HG02763 (cell line): ENCODE measurements around the gene P2RX2.

Source experiments
- ATAC-seq: cut with Tn5 transposase; IDR thresholded peaks from one replicate; pipeline ENCODE4 v1.9.1; 2021; ENCODE audit warnings: mild to moderate bottlenecking, moderate library complexity; ENCODE audit not compliant: unreplicated experiment

Gene P2RX2

DNA sequence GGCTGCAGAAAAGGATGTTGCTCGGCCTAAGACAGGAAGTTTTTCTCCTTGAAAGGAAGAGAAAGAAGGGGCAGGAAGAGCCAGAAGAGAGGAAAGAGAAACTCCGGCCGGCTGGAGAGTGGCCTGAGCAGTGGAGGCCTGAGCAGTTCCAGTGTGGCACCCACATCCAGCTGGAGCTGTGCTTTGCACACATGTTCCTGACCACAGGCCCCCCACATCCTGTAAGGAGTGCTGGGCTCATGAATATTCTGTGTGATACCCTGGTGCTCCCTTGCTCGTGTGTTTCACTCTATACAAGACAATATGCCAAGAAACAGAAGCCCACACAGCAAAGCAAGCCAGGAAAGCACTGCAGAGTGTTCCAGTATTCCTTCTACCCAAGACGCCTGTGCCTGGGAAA is 41.5 kb downstream of the P2RX2 start:
- no peak for ATAC-seq

DNA sequence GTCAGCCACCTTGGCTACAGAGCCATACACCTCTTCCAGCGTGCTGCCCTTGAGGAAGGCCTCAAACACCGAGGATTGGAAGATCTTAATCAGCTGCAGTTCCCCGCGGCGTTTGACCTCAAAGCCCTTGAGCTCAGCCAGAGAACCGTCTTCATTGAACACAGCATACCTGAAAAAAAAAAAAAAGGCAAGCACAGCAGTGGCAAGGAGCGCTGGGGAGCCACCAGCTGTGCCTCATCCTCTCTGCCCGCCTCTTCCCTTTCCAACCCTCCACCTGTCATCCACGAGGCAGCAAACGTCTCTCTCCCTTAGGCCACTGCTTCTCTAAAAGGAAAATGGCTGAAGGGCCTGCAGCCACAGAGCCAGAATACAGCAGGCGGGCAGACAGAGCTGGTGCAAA is 42.4 kb downstream of the P2RX2 start:
- ATAC-seq, result no peak

GRCh38 chr12:132661972-132662371 is 43.4 kb downstream of the P2RX2 start:
- ATAC-seq, result no peak

DNA sequence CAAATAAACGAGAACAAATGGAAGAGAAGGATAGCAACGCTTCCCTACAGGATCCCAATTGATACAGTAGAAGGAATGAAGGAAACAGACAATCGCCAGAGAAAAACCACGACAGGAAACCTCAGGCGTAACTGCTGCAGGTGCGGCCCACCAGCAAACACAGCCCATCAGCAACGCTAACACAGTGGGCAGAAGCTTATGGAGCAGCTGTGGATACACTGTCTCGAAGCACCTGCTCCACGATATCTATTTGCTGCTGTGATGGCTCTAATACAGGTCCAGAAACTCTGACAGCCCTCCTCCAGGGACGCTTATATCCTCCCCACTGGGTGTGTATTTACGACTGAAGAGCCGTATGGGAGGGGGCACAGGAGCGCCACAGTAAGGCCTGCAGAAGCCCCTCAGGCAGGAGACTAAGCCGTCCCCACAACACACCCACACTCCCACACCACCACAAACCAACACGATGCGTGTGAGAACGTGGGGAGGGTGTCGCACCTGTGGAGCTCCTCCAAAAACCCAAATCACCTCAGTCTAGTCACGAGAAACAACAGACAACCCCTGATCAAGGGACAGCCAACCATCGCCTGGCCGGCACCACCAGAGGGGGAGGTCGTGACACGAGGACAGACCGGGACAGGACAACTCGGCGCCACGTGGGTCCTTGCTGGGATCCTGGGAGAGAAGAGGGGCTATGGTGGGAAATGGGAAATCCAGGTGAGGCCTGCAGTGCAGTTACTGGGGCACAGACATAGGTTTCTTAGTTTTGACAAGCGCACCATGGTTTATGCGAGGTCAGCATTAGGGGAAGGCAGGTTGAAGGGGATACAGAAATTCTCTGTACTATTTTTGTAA is 44.6 kb downstream of the P2RX2 start:
- no peak for ATAC-seq

DNA sequence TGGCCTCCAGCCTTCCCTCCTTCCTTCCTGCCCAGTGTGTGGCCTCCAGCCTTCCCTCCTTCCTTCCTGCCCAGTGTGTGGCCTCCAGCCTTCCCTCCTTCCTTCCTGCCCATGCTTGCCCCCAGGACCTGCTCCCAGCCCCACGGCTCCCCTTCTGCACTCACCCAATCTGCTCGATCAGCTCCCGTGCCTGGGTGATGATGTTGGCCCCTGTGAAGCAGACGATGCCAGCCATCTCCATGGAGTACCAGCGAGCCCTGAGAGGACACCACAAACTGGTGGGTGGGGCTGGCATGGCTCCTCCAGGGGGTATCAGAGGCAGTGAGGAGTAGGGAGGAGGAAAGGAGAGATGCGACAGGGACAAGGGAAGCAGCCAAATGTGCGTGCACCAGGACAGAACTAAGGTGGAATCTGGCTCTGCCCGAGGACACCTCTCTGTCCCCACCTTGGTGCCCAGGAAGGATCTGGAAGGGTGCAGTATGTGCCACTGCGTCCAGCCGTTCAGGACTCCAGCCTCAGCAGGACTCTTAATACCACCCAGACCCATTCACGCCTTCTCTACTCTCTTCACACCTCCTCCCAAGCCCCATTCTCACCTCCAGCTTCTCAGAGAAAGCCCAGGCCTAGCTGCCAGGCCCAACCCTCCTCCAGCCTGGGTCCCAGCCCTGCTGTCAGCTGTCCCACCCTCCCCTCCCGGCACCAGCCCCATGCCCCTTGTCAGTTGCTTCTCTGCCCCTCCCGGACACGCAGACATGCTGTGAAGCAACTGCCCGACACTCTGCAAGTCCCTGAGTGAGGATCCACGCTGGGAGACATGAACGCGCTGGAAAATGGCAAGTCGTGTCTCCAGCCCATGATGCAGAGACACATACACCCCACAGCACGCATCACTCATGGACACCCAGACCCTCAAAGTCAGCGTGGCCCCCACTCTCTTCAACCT is 45.9 kb downstream of the P2RX2 start:
- no peak for ATAC-seq

- ATAC-seq, result no peak
Observed at GRCh38 chr12:132665149-132665491, 46.5 kb downstream of the P2RX2 start.

- no peak for ATAC-seq
Observed at GRCh38 chr12:132665794-132666193, 47.2 kb downstream of the P2RX2 start.

DNA sequence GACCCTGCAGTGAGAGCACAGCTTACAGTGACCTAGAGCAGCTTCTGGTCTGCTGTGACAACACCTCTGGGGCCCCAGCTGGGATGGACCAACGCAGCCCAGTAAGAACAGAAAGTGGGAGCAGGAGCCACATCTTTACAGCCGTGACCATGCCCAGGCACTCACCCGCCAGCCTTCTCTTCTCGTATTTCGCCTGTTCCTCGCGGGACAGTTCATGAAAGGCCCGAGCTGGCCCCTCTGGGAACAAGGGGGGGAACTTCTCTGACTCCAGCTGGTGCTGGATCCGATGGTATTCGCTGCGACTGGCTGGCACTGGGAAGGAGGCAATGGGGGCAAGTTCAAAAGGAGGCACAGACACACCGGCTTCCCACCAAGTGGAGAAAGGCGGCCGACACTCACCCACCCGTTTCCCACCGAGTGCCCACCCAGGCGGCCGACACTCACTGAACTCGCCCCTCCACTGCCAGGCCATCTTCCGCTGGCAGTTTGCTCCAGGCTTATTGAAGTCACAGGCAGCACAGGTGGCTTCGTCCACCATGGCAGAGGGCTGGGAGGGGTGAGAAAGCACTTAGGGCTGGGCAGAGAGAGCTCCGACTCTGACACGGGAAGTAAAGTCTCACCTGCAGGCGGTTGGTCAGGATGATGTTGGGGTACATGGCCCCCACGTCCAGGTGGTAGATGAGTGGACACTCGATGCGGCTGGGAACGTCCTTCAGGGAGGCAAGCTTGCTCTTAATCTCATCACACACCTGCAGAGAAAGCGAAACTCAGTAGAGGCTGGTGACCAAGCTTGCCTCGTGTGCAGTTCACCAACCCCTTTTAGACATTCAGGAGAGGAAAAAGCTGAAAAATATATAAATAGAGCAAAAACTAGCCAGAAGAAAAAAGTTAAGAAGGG is 49.9 kb downstream of the P2RX2 start:
- no peak for ATAC-seq

DNA sequence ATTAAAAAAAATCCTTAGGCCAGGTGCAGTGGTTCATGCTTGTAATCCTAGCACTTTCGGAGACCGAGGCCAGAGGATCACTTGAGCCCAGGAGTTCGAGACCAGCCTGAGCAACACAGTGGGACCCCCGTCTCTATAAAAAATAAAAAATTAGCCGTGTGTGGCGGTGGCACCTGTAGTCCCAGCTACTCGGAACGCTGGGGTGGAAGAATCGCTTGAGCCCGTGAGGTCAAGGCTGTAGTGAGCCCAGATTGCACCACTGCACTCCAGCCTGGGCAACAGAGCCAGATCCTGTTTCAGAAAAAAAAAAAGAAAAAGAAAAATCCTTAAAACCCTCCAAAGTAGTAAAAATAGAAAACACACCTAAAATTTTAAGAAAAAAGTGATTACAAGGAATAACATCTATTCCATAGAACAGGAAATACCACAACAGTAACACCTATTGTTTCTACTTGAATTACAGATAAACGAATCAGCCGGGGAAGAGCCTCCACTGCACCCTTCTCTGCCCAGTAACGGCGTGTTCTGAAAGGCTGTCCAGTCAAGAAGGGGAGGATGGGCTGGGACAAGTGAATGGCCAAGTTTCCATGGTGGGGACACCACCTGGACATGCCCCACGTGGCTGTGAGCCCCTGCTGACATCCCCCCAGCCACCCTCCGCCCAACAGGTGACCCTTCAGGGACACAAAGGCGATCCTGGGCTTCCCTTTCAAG is 50.7 kb downstream of the P2RX2 start:
- no peak for ATAC-seq
